T-helper 2 cell treated with Interferon-gamma antibody and Interleukin-4, amounts not matched to agents 5 μg/mL and 100 μg/mL, for 36 hours (primary cell): ENCODE measurements around the gene C16orf95.
"Not testable (repeated sequence)": the region's sequence is repeated elsewhere in the genome, so short reads cannot be mapped to it uniquely, and the experiment has no call there.

Source experiments
- DNase-seq: peaks from one replicate; pipeline ENCODE4 v3.0.0; 2021; ENCODE audit warnings: low spot score
- H3K27ac Mint-ChIP-seq: one replicate; pipeline ENCODE4 v1.8.0; 2021; ENCODE audit warnings: mild to moderate bottlenecking, mixed read lengths
- H3K27me3 Mint-ChIP-seq: one replicate; pipeline ENCODE4 v1.8.0; 2021; ENCODE audit warnings: low read depth, mixed read lengths
- H3K36me3 Mint-ChIP-seq: one replicate; pipeline ENCODE4 v1.8.0; 2021; ENCODE audit warnings: low read depth, mixed read lengths
- H3K4me1 Mint-ChIP-seq: one replicate; pipeline ENCODE4 v1.8.0; 2021; ENCODE audit warnings: low read depth, mixed read lengths
- H3K4me3 Mint-ChIP-seq: one replicate; pipeline ENCODE4 v1.8.0; 2022; ENCODE audit warnings: mild to moderate bottlenecking, moderate library complexity, mixed read lengths
- H3K9me3 Mint-ChIP-seq: one replicate; pipeline ENCODE4 v1.8.0; 2021; ENCODE audit warnings: mixed read lengths

Gene C16orf95

GRCh38 chr16:87316923-87317749, at the start of gene C16orf95:
TSS of gene C16orf95 (minus strand) at chr16:87317392. CDS start at chr16:87317242, 150 bp downstream.
- H3K4me3 Mint-ChIP-seq, result peak within 1 kb of the TSS; percentile 97
- H3K27ac Mint-ChIP-seq, result peak within 1 kb of the TSS; percentile 100
- H3K4me1 Mint-ChIP-seq, result peaks cover 16% of the 10 kb centered on the region
- peak; percentile 95 for DNase-seq
- H3K27me3 Mint-ChIP-seq, result no peaks in the 10 kb centered on the region
- H3K36me3 Mint-ChIP-seq, result peaks cover 15% of the 10 kb centered on the region
- no peaks in the 10 kb centered on the region for H3K9me3 Mint-ChIP-seq

- no peaks in the 10 kb centered on the region for H3K27me3 Mint-ChIP-seq
- H3K4me3 Mint-ChIP-seq, result no peak overlapping the region
- H3K36me3 Mint-ChIP-seq, result peaks cover 3% of the 10 kb centered on the region
- H3K27ac Mint-ChIP-seq, result no peak overlapping the region
- H3K4me1 Mint-ChIP-seq, result peaks cover 13% of the 10 kb centered on the region
- H3K9me3 Mint-ChIP-seq, result no peaks in the 10 kb centered on the region
- no peak for DNase-seq
These were observed 49.7 kb upstream of the C16orf95 start for GRCh38 chr16:87366930-87367329.

- no peak for DNase-seq
- Mint-ChIP-seq H3K4me1 (peaks cover 13% of the 10 kb centered on the region), H3K36me3 (peaks cover 3% of the 10 kb centered on the region), H3K27ac (no peak overlapping the region), H3K27me3 (no peaks in the 10 kb centered on the region), H3K9me3 (no peaks in the 10 kb centered on the region), H3K4me3 (no peak overlapping the region)
These were observed 49.1 kb upstream of the C16orf95 start for GRCh38 chr16:87366288-87366687.

GRCh38 chr16:87365021-87365713, 48.0 kb upstream of the C16orf95 start:
- H3K4me1 Mint-ChIP-seq, result peaks cover 13% of the 10 kb centered on the region
- no peaks in the 10 kb centered on the region for H3K27me3 Mint-ChIP-seq
- H3K27ac Mint-ChIP-seq, result no peak overlapping the region
- no peaks in the 10 kb centered on the region for H3K9me3 Mint-ChIP-seq
- H3K4me3 Mint-ChIP-seq, result no peak overlapping the region
- H3K36me3 Mint-ChIP-seq, result peaks cover 5% of the 10 kb centered on the region
- no peak for DNase-seq

- Mint-ChIP-seq H3K27me3 (no peaks in the 10 kb centered on the region), H3K4me1 (peaks cover 13% of the 10 kb centered on the region), H3K9me3 (no peaks in the 10 kb centered on the region), H3K27ac (peak overlapping the region; percentile 60), H3K36me3 (peaks cover 12% of the 10 kb centered on the region), H3K4me3 (no peak overlapping the region)
- no peak for DNase-seq
These were observed 46.7 kb upstream of the C16orf95 start for GRCh38 chr16:87363771-87364455.

- peaks cover 20% of the 10 kb centered on the region for H3K36me3 Mint-ChIP-seq
- H3K4me3 Mint-ChIP-seq, H3K9me3 Mint-ChIP-seq, H3K27ac Mint-ChIP-seq, DNase-seq, H3K27me3 Mint-ChIP-seq: not testable (repeated sequence)
- peaks cover 13% of the 10 kb centered on the region for H3K4me1 Mint-ChIP-seq
These were observed 45.8 kb upstream of the C16orf95 start for GRCh38 chr16:87362828-87363559.

GRCh38 chr16:87361916-87362619, 44.9 kb upstream of the C16orf95 start:
- H3K4me3 Mint-ChIP-seq, result no peak overlapping the region
- H3K27me3 Mint-ChIP-seq, result no peaks in the 10 kb centered on the region
- DNase-seq, result no peak
- H3K36me3 Mint-ChIP-seq, result peaks cover 21% of the 10 kb centered on the region
- no peak overlapping the region for H3K27ac Mint-ChIP-seq
- no peaks in the 10 kb centered on the region for H3K9me3 Mint-ChIP-seq
- peaks cover 13% of the 10 kb centered on the region for H3K4me1 Mint-ChIP-seq

- Mint-ChIP-seq H3K27me3 (no peaks in the 10 kb centered on the region), H3K4me1 (peaks cover 13% of the 10 kb centered on the region), H3K4me3 (no peak overlapping the region), H3K9me3 (no peaks in the 10 kb centered on the region), H3K36me3 (peaks cover 21% of the 10 kb centered on the region), H3K27ac (no peak overlapping the region)
- DNase-seq, result no peak
These were observed 43.8 kb upstream of the C16orf95 start for GRCh38 chr16:87360862-87361610.

- Mint-ChIP-seq H3K27me3 (no peaks in the 10 kb centered on the region), H3K4me3 (no peak overlapping the region), H3K4me1 (peaks cover 3% of the 10 kb centered on the region), H3K27ac (no peak overlapping the region), H3K9me3 (no peaks in the 10 kb centered on the region), H3K36me3 (peaks cover 21% of the 10 kb centered on the region)
- no peak for DNase-seq
These were observed 41.9 kb upstream of the C16orf95 start for GRCh38 chr16:87359121-87359520.

- Mint-ChIP-seq H3K4me3 (no peak overlapping the region), H3K4me1 (peaks cover 3% of the 10 kb centered on the region), H3K36me3 (peaks cover 21% of the 10 kb centered on the region), H3K9me3 (no peaks in the 10 kb centered on the region), H3K27ac (no peak overlapping the region), H3K27me3 (no peaks in the 10 kb centered on the region)
- DNase-seq, result no peak
These were observed 41.5 kb upstream of the C16orf95 start for GRCh38 chr16:87358696-87359095.

- H3K9me3 Mint-ChIP-seq, result no peaks in the 10 kb centered on the region
- H3K27ac Mint-ChIP-seq, result no peak overlapping the region
- H3K4me1 Mint-ChIP-seq, result no peaks in the 10 kb centered on the region
- H3K4me3 Mint-ChIP-seq, result no peak overlapping the region
- H3K36me3 Mint-ChIP-seq, result peaks cover 18% of the 10 kb centered on the region
- H3K27me3 Mint-ChIP-seq, result no peaks in the 10 kb centered on the region
- no peak for DNase-seq
These were observed 41.1 kb upstream of the C16orf95 start for GRCh38 chr16:87358250-87358649.

- H3K4me1 Mint-ChIP-seq, result no peaks in the 10 kb centered on the region
- H3K27ac Mint-ChIP-seq, result no peak overlapping the region
- DNase-seq, result no peak
- no peaks in the 10 kb centered on the region for H3K9me3 Mint-ChIP-seq
- H3K4me3 Mint-ChIP-seq, result no peak overlapping the region
- H3K27me3 Mint-ChIP-seq, result no peaks in the 10 kb centered on the region
- H3K36me3 Mint-ChIP-seq, result peaks cover 18% of the 10 kb centered on the region
These were observed 39.3 kb upstream of the C16orf95 start for GRCh38 chr16:87356491-87356853.

GRCh38 chr16:87353613-87354012, 36.4 kb upstream of the C16orf95 start:
- Mint-ChIP-seq H3K9me3 (no peaks in the 10 kb centered on the region), H3K27me3 (no peaks in the 10 kb centered on the region), H3K27ac (no peak overlapping the region), H3K4me3 (no peak overlapping the region), H3K36me3 (peaks cover 9% of the 10 kb centered on the region), H3K4me1 (no peaks in the 10 kb centered on the region)
- DNase-seq, result no peak
